ENCODE results near the gene TGIF2. TPM values are rescaled to one million over a fixed set of nuclear protein-coding genes. Genes with fewer than 3 reads are reported as not detected.

The TGIF2 gene
- total RNA-seq, 1 donor from 2014 or later, result 29.2 TPM

DNA sequence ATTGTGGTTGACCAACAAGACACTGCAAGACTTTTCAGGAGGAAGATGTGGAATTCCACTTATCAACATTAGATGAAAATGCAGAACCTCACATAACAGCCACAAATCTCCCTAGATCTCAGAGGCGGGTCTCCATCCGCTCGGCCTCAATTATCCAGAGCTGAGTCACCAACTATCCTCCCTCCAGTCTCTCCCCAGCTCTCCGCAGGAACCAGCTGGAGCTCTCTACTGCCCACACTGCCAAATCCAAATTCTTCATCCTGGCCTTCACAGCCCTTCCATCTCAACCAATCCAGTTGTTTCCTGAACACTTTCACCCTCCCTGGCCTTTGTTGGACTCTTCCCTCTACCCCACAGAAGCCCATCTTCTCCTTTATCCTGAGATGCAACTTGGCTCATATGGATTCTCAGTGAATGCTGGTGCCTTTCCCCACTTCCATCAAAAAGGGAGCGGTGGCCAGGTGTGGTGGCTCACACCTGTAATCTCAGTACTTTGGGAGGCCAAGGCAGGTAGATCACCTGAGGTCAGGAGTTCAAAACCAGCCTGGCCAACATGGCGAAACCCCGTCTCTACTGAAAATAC lies 3.5 kb upstream of the TGIF2 start:
- Mint-ChIP-seq H3K27ac (ENCODE audit: unreplicated experiment) (peak overlapping the region; percentile 10), H3K4me3 (ENCODE audit: unreplicated experiment) (no peak overlapping the region), H3K4me1 (ENCODE audit: unreplicated experiment) (peaks cover 27% of the 10 kb centered on the region), H3K36me3 (ENCODE audit: unreplicated experiment) (no peaks in the 10 kb centered on the region), H3K27me3 (ENCODE audit: unreplicated experiment) (no peaks in the 10 kb centered on the region), H3K9me3 (ENCODE audit: unreplicated experiment) (peaks cover 3% of the 10 kb centered on the region)
- TF ChIP-seq, protein P1, sequence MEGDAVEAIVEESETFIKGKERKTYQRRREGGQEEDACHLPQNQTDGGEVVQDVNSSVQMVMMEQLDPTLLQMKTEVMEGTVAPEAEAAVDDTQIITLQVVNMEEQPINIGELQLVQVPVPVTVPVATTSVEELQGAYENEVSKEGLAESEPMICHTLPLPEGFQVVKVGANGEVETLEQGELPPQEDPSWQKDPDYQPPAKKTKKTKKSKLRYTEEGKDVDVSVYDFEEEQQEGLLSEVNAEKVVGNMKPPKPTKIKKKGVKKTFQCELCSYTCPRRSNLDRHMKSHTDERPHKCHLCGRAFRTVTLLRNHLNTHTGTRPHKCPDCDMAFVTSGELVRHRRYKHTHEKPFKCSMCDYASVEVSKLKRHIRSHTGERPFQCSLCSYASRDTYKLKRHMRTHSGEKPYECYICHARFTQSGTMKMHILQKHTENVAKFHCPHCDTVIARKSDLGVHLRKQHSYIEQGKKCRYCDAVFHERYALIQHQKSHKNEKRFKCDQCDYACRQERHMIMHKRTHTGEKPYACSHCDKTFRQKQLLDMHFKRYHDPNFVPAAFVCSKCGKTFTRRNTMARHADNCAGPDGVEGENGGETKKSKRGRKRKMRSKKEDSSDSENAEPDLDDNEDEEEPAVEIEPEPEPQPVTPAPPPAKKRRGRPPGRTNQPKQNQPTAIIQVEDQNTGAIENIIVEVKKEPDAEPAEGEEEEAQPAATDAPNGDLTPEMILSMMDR (IDR thresholded peaks at IDR 0.05), result no peak
- DNase-seq (ENCODE audit: extremely low spot score, unreplicated experiment), result no peak

DNA sequence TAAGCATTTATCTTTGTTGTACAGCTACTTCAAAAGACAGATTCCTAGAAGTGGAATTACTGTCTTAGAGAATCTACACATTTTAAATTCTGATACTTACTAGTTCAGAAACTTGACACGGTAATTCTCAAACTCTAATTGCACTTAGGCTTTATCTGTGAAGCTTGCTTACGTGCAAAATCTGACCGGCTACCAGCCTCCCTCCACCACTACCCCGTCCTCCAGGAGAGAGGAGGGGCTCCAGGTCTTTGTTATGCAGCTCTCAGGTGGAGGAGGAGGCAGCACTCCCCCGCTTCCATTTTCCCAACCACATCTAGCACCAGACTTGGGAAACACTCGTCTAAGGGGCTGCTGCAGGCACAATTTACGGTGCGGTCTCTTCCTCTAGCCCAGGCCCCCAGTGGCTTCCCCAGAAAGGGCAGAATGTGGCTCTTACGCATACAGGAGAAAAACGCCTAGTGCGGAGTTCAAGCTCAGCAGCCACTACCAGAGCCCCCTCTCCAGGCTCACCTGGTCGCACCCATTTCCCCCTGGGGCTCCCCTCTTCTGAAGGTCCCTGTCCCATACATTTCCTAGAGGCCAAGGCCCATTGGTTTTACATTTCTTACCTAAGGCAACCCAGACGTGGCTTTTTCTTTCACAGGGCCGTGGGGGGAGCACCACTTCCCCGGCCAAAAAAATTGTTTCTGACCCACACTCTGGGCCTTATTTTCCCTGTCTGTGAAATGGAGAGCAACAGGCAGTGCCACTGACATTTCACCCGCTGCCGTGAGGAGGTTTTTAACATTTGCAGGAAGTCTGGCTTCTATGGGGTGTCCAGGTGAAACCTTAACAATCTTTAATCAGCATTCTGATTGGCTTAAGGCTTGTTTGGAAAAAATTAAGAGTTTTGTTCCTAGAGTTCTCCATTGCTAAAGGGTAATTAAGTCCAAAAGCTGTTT lies 1.6 kb upstream of the TGIF2 start:
- no peaks in the 10 kb centered on the region for H3K36me3 Mint-ChIP-seq (ENCODE audit: unreplicated experiment)
- H3K4me3 Mint-ChIP-seq (ENCODE audit: unreplicated experiment), result peak overlapping the region; percentile 73
- no peak for DNase-seq (ENCODE audit: extremely low spot score, unreplicated experiment)
- H3K27me3 Mint-ChIP-seq (ENCODE audit: unreplicated experiment), result no peaks in the 10 kb centered on the region
- H3K27ac Mint-ChIP-seq (ENCODE audit: unreplicated experiment), result peak overlapping the region; percentile 91
- peaks cover 43% of the 10 kb centered on the region for H3K4me1 Mint-ChIP-seq (ENCODE audit: unreplicated experiment)
- H3K9me3 Mint-ChIP-seq (ENCODE audit: unreplicated experiment), result no peaks in the 10 kb centered on the region
- TF ChIP-seq, protein P1 (IDR thresholded peaks at IDR 0.05), result no peak

DNA sequence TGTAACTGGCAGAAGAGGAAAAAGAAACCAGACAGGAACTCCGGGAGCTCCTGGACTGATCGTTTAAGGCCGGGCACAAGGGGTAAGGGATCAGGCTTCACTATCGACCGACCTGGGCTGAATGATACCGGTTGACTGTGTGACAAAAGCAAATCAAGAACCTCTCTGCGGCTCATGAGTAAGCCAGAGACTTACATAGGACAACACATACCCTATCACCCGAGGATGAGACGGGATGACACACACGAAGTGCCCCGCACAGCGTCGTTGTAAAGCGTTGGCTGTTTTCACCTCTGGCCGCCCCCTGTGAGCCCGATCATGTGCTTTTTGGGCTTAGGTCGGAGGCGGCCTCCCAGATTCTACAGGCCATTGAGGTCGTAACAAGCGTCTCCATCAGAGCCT lies 695 bp upstream of the TGIF2 start:
- Mint-ChIP-seq H3K9me3 (ENCODE audit: unreplicated experiment) (no peaks in the 10 kb centered on the region), H3K4me1 (ENCODE audit: unreplicated experiment) (peaks cover 43% of the 10 kb centered on the region), H3K27me3 (ENCODE audit: unreplicated experiment) (no peaks in the 10 kb centered on the region), H3K4me3 (ENCODE audit: unreplicated experiment) (peak overlapping the region; percentile 73), H3K27ac (ENCODE audit: unreplicated experiment) (peak overlapping the region; percentile 91), H3K36me3 (ENCODE audit: unreplicated experiment) (no peaks in the 10 kb centered on the region)
- no peak for DNase-seq (ENCODE audit: extremely low spot score, unreplicated experiment)
- TF ChIP-seq, protein P1 (IDR thresholded peaks at IDR 0.05), result no peak

DNA sequence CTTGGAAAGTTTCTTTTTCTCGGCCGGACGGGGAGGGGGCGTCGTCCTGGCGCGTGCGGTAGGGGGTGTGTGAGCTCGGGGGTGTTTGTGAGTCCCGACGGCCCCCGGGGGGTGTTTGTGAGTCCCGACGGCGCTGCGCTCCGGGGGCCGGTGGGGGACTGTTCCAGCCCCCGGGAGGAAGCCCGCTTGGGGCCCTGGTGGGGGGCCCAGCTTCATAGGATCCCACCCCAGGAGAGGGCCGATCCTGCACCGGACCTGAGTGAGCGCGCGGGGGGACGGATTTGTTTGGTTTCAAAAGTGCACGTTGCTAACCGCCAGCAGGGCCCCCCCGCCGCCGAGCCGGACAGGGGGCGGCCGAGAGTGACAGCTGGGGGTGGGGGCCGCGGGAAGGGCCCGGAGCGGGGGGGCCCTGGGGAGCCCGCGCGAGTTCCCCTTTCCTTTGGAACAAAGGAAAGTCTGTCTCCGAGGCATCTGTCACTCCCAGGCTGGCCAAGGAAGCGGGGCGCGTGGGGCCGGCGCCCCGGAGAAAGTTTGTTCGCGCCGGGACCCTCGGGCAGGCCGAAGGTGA lies 485 bp downstream of the TGIF2 start:
- peak overlapping the region; percentile 89 for H3K4me3 Mint-ChIP-seq (ENCODE audit: unreplicated experiment)
- TF ChIP-seq, protein P1 (IDR thresholded peaks at IDR 0.05), result no peak
- peaks cover 43% of the 10 kb centered on the region for H3K4me1 Mint-ChIP-seq (ENCODE audit: unreplicated experiment)
- no peaks in the 10 kb centered on the region for H3K36me3 Mint-ChIP-seq (ENCODE audit: unreplicated experiment)
- no peak for DNase-seq (ENCODE audit: extremely low spot score, unreplicated experiment)
- no peaks in the 10 kb centered on the region for H3K9me3 Mint-ChIP-seq (ENCODE audit: unreplicated experiment)
- no peaks in the 10 kb centered on the region for H3K27me3 Mint-ChIP-seq (ENCODE audit: unreplicated experiment)
- H3K27ac Mint-ChIP-seq (ENCODE audit: unreplicated experiment), result no peak overlapping the region
